HL-60 (cell line): Measurements from ENCODE around the gene PLEKHA8.

ENCODE experiments used
- CTCF ChIP-seq: IDR thresholded peaks from one replicate; pipeline ENCODE4 v1.5.1; 2011; ENCODE audit warnings: low read length, control low read depth, inconsistent platforms; ENCODE audit not compliant: insufficient read depth
- POLR2AphosphoS5 ChIP-seq: IDR thresholded peaks from 2 replicates; pipeline ENCODE4 v1.6.1; 2012; ENCODE audit warnings: low read depth
- REST ChIP-seq: IDR thresholded peaks from 2 replicates; pipeline ENCODE4 v1.6.1; 2012; ENCODE audit warnings: low read depth; ENCODE audit not compliant: insufficient replicate concordance
- SPI1 ChIP-seq: IDR thresholded peaks from 2 replicates; pipeline ENCODE4 v1.6.1; 2012; ENCODE audit warnings: low read depth, mild to moderate bottlenecking, borderline replicate concordance

GRCh38 chr7:30046127-30046770 is 18.0 kb downstream of the PLEKHA8 start:
- TF ChIP-seq POLR2AphosphoS5 (no peak), CTCF (no peak), REST (no peak), SPI1 (no peak)
